Measurements from ENCODE around the gene SCGB2A2. TPM values are rescaled to one million over a fixed set of nuclear protein-coding genes. Genes with fewer than 3 reads are reported as not detected.

SCGB2A2 gene
- total RNA-seq, 1 donor from 2014 or later, result not detected

GRCh38 chr11:62315431-62315830, 45.5 kb downstream of the SCGB2A2 start:
- intact Hi-C loops (cut with micrococcal nuclease), result no loop called here
- Mint-ChIP-seq H3K27ac (no peak overlapping the region), H3K4me3 (no peak overlapping the region)

GRCh38 chr11:62322524-62322923, 52.6 kb downstream of the SCGB2A2 start:
- Mint-ChIP-seq H3K4me3 (no peak overlapping the region), H3K27me3 (ENCODE audit: insufficient read depth) (peaks cover 2% of the 10 kb centered on the region), H3K4me1 (ENCODE audit: low read depth) (peaks cover 7% of the 10 kb centered on the region), H3K9me3 (no peaks in the 10 kb centered on the region), H3K27ac (no peak overlapping the region), H3K36me3 (ENCODE audit: low read depth) (no peaks in the 10 kb centered on the region)
- no peak for DNase-seq (ENCODE audit: low spot score)
- intact Hi-C loops (cut with micrococcal nuclease), result no loop called here

More at GRCh38 chr11:62315431-62315830, 45.5 kb downstream of the SCGB2A2 start:
- Mint-ChIP-seq H3K36me3 (ENCODE audit: low read depth) (no peaks in the 10 kb centered on the region), H3K27me3 (ENCODE audit: insufficient read depth) (peaks cover 16% of the 10 kb centered on the region), H3K4me1 (ENCODE audit: low read depth) (peaks cover 5% of the 10 kb centered on the region), H3K9me3 (no peaks in the 10 kb centered on the region)
- no peak for DNase-seq (ENCODE audit: low spot score)

Other genes with a start within 250 kb of the SCGB2A2 start
- gene INCENP, start 146.1 kb upstream of the SCGB2A2 start, total RNA-seq, result 94.3 and 98.1 TPM in 2 replicates
- gene SCGB1D1, start 79.9 kb upstream of the SCGB2A2 start, total RNA-seq, result not detected in 2 replicates
- gene SCGB2A1, start 61.5 kb upstream of the SCGB2A2 start, total RNA-seq, result not detected in 2 replicates
- gene SCGB1D2, start 27.9 kb upstream of the SCGB2A2 start, total RNA-seq, result not detected in 2 replicates
- not detected in 2 replicates for gene SCGB1D4, start 28.9 kb downstream of the SCGB2A2 start, total RNA-seq
- gene ASRGL1, start 67.3 kb downstream of the SCGB2A2 start, total RNA-seq, result 4.8 and 5.7 TPM in 2 replicates
- not detected in 2 replicates for gene SCGB1A1, start 148.9 kb downstream of the SCGB2A2 start, total RNA-seq